Epidermal melanocyte (primary cell): Measurements from ENCODE around the gene WDR44.
"Not testable (repeated sequence)": the region's sequence is repeated elsewhere in the genome, so short reads cannot be mapped to it uniquely, and the experiment has no call there.

Experiments used
- DNase-seq: peaks from one replicate; pipeline ENCODE4 v3.0.0; 2011; ENCODE audit warnings: low spot score; ENCODE audit not compliant: insufficient read length

WDR44 gene

DNA sequence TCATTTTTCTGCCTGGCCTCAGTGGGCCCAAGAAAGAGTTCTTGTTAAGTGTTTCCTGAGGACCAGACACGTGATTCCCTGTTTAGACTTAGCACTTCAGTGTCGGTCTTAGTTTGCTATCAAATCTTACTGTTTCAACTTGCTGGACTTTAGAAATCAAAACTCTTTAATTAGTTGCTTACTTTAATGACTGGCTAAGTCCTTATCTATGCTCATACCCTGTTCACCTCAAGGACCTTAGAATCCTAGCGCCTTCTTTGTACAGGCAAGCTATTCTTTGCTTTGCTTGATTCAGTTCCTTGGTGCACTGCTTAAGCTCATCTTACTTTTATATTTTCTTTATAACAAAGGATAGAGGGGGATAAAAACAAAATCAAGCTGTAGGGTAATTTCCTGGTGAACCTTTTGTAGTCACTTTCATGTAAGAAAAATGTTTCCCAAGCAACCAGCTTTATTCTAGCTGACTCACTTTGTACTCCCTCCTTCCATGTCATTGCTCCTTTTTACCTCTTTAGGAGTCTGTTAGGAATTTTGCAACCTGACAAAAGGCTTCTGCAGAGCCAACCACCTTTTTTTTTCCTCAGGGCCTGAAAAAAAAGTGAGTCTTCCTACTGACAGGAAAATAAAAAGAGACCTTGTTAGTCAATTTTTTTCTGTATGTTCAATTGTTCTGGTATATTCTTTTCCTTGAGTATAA is 14.7 kb downstream of the WDR44 start:
- no peak for DNase-seq

DNA sequence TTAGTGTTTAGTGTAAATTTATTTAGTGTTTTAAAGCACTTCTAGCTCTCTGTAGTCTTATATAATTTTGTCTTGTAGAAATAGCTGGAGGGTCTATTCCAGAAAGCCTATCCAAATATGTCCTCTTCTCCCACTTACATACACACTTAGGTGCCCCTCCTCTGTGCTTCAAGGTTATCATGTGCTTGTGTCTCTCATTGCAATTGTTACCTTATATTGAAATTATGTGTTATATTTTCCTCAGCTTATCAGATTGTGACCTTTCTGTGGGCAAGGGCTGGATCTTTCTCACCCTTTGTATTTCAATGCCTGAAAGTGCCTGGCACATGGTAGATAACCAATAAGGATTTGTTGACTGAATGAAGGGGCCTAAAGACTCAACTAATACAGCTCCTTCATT is 18.4 kb downstream of the WDR44 start:
- no peak for DNase-seq

DNA sequence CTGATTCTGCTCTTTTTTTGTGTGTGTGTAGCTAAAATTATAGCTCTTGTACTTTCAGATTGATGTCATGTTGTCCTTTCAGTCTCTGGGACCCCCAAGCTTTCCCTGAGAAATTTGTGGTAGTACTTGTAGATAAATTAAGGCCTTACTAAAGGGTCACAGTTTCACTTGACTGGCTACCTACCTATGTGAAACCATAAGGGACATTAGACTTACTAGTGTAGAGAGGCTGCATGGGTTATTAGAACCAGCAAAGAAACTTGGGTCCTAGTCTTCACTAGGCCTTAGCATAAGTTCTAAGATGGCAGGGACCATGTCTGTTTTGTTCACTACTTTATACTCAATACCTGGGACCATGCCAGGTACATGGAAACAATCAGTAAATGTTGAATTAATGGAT is 21.4 kb downstream of the WDR44 start:
- no peak for DNase-seq

DNA sequence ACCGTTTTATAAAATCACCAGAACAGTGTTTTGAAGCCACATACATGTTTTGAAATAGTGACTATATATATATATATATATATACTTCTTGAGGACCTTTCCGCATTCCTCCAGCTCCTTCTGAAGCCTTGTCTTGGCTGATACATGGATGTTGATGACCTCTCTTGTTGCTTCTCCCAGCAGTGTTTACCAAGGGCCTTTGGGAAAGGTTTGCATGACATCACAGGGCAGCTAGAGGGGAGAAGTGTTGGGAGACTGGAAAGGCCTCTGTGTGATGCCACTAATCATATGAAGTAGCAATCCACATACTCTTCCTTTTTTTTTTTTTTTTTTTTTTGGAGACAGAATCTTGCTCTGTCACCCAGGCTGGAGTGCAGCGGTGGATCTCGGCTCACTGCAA is 22.5 kb downstream of the WDR44 start:
- no peak for DNase-seq

DNA sequence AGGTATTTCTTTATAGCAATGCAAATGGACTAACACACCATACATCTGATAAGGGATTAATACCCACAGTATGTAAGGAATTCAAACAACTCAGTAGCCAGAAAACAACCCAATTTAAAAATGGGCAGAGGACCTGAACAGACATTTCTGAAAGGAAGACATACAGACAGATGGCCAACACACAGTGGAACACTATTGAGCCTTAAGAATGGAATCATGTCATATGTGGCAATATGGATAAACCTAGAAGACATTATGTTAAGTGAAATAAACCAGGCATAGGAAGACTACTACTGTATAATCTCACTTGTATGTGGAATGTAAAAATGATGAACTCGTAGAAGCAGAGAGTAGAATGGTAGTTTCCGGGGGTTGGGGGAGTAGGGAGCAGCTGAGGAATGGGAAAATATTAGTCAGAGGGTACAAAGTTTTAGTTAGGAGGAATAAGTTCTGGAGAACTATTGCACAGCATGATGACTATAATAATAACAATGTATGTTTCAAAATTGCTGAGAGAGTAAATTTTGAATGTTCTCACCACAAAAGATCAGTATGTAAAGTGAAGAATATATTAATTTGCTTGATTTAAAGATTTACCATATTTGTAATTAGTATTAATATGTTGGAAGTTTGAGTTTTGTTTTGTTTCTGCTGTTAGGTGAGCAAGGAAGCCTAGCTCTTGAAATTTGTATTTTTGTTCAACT is 25.2 kb downstream of the WDR44 start:
- DNase-seq = no peak

DNA sequence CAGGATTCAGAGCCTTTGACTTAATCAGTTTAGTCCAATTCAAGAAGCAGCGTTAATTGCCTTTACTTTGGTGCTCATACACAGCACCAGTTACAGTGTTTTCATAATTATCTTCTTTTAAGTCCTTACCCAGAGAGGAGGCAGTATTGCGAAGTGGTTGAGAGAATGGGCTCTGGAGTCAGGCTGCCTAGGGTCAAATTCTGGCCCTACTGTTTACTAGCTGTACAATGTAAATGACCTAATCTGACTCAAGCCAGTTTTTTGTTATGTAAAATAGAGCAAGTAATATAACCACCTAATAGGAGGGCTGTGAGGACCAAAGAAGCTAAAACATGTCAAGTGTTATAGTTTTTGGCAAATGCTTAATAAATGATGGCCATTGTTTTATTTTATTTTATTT is 27.6 kb downstream of the WDR44 start:
- no peak for DNase-seq

DNA sequence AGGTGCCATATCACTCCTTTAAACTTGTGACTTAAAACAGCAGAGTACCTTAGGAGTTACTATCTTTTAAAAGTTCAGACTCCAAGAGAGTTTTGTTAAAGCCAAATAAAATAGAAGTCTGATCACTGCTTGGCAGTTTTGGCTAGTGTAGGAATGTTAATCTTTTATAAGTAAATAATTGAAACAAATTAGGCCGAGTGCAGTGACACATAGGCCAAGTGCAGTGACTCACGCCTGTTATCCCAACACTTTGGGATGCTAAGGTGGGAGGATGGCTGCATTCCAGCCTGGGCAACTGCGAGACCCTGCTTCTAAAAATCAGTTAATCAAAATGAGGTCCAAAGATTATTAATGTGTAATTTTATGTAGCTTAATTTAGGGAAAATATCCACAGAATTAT is 37.2 kb downstream of the WDR44 start:
- DNase-seq = no peak

DNA sequence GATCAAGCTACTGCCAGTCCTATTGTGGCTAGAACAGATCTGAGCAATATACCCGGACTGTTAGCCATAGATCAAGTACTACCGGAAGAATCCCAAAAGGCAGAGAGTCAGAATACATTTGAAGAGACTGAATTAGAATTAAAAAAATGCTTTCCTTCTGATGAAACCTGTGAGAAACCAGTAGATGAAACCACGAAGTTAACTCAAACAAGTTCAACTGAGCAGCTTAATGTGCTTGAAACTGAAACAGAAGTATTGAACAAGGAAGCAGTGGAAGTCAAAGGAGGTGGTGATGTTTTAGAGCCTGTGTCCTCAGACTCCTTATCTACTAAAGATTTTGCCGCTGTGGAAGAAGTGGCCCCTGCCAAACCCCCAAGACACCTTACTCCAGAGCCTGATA is 46.8 kb downstream of the WDR44 start:
- DNase-seq = no peak

DNA sequence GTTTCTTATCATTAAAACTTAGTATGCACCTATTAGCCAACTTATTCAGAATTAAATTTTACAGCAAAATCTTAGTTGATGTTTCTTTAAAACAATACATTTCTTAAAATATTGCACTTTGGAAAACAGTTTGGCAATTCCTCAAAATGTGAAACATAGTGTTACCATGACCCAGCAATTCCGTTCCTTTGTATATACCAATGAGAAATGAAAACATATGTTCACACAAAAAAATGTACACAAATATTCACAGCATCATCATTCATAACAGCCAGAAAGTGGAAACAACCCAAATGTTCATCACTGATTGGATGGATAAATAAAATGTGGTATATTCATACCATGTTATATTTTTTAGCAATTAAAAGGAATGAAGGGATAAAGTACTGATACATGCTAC is 50.2 kb downstream of the WDR44 start:
- DNase-seq = no peak

DNA sequence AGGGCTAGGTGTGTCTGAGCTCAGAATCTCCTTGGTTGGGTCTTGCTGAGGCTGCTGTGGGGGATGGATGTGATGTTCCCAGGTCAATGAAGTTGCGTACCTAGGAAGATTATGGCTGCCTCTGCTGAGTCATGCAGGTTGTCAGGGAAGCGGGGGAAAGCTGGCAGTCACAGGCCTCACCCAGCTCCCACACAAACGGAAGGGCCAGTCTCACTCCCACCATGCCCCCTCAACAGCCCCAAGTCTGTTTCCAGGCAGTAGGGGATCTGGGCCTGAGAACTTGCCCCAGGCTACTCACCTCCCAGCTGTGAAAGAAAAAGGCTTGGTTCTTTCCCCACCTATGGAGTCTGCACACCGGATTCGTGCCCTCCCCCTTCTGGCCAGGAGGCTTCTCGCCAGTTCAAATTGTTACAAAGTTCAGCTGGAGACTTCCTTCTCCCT is 72.9 kb downstream of the WDR44 start:
- no peak for DNase-seq

DNA sequence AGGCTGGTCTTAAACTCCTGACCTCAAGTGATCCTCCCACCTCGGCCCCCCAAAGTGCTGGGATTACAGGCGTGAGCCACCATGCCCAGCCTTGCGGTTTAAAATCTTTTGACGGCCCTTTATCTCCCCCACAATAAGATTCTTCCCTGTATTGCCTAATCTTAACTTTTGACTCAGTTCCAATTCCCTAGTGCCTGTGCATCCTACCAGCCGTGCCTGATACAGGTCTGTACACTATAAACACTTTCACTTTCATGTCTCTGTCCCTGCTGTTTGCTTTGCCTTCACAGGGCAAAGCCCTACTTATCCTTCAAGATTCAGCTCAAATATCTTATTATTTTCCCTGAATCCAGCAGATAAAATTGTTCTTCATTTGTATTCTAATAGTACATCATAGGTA is 74.6 kb downstream of the WDR44 start:
- no peak for DNase-seq

DNA sequence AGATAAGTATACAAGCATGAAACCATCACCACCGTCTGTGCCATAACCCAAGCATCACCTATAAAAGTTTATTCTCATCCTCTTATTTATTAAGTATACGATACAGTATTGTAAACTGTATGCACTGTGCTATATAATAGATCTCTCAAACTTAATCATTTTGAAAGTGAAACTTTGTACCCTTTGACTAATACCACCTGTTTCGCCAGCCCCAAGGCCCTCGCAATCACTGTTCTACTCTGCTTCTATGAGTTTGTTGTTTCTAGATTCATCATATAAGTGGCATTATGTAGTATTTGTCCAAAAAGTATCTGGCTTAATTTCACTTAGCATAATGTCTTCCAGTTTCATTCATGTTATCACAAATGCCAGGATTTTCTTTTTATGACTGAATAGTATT is 77.7 kb downstream of the WDR44 start:
- no peak for DNase-seq

DNA sequence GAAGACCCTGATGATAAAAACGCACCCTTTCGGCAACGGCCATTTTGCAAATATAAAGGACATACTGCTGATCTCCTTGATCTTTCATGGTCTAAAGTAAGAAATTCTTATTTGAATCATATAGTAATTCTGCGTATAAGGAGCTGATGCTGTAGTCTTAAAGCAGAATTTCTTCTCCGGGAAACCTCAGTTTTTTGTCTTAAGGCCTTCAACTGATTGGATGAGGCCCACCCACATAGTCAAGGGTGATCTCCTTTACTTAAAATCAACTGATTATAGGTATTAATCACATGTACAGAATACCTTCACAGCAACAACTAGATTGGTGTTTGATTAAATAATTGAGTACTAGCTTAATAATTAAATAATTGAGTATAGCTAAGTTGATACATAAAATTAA is 86.9 kb downstream of the WDR44 start:
- no peak for DNase-seq

DNA sequence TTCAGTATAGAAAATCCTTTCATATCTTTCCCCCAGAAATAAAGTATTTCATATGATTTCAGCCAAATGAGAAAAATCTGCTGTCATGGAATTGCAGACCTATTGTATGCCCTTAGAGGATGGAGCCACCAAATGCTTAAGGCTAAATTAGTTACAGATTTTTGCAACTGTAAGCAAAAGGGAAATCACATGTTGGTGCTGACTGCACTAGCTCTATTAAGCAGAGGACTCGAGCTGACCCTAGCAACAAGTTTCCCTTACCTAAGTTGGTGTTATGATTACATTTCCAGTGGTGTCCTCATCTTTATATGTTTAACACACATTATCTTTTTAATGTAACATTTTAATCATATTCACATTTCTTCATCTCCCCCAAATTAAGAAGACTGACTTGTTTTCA is 91.4 kb downstream of the WDR44 start:
- no peak for DNase-seq

DNA sequence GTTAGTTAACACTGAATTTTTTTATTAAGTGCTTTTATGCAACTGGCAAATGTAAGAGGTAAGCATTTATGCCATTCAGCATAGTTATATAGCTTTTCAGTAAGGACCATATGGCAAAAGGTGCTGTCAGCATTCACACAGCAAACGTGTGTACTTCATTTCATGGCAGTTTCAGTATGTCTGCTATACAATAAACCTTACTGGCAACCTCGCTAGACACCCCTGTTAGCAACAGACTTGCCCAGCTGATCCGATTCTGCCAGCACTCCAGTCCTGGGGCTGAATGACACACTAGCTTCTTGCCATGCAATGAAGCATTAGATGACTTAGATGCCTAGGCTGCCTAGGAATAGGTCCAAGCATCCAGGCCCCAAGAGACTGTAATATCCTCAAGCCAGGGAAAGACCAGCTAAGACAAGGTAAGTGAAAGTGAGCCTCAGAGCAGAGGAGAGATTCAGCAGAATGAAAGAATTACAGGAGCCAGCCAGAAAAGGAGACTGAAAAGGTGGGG is 102.4 kb downstream of the WDR44 start:
- DNase-seq = no peak

DNA sequence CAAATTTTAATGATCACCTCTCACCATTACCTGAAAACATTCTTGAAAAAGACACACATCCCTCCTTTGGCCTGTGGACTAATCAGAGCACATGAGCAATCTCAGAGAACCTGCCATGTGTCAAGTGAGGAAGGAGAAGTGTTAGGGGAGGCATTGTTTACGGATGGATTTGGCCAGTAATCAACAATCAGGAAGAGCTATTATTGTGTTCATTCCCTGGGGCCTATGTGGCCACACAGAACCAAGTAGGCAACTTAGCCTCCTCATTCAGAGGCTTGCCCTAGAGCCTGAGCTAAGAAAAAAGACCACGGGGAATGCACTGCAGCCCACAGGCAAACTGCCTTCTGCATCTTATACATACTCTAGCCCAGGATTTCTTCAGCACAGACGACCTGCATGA is 109.1 kb downstream of the WDR44 start:
- no peak for DNase-seq

DNA sequence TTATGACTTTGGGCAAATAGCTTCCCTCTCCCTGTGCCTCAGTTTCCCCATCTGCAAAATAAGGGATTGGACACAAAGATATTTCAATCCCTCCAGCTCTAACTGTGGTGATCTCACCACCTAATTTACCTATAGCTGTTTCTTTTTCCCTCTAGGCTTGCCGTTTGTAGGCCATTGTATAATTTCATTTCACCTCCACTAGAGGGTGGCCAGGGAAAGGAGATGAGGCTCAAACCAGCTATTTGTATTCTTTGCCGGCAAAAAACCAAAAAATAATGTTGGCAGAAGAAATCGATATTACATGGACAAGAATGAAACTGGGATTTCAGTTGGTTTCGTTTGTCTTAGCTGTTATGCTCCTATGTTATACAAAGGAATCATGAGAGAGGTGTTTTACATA is 113.6 kb downstream of the WDR44 start:
- DNase-seq = peak; percentile 17

DNA sequence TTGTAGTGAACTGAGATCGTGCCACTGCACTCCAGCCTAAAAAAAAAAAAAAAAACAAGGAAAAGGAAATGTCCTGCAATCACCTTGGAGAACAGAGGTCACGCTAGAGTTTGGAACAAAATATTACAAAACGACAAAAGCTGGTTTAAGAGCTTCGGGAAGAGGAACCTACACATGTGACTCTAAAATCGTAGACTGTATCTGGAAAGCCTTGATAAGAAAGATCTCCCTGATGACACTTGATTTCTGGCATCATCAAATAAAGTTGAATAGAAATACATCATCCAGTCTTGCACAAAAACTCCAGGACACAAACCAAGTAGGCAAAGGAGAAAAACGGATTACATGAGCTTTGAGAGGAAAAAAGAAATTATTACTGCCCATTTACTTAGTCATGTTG is 118.6 kb downstream of the WDR44 start:
- DNase-seq = no peak

DNA sequence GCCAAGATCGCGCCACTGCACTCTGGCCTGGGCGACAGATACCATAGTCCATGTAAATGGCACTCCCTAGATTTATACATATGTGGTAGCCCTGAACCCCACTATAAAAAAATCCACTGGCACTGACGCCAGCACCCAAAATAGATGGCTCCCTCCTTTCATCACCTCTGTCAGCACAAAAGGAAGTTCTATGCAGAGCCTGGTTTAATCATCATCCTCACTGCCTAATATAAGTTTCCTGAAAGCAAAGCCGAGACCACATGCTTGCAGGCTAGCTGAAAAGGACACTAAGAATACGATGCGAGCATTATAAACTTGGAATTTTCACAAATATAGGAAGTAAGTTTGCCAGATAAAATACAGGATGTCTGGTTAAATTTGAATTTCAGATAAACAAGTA is 122.2 kb downstream of the WDR44 start:
- no peak for DNase-seq

DNA sequence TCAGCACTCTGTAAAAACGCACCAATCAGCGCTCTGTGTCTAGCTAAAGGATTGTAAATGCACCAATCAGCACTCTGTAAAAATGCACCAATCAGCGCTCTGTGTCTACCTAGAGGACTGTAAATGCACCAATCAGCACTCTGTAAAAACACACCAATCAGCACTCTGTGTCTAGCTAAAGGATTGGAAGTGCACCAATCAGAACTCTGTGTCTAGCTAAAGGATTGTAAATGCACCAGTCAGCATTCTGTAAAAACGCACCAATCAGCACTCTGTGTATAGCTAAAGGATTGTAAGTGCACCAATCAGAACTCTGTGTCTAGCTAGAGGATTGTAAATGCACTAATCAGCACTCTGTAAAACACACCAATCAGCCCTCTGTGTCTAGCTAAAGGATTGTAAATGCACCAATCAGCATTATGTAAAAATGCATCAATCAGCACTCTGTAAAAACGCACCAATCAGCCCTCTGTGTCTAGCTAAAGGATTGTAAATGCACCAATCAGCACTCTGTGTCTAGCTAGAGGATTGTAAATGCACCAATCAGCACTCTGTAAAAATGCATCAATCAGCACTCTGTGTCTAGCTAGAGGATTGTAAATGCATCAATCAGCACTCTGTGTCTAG is 124.9 kb downstream of the WDR44 start:
- DNase-seq = not testable (repeated sequence)

DNA sequence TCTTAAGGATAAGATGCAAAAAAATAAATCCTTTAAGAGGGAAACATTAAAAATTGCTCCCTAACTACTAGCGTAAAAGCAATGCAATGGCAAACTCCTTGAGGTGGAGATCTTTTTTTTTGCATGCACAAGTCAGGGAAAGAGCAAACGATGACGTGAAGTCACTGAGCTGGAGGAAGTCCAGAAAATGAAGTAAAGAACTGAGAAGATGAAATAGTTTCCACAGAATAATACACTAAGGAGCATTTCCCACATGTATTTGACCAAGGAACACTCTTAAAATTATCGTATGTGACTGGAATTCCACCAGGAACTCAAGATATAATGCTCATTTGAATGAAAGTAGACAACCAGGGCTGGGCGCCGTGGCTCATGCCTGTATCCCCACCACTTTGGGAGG is 128.7 kb downstream of the WDR44 start:
- no peak for DNase-seq

DNA sequence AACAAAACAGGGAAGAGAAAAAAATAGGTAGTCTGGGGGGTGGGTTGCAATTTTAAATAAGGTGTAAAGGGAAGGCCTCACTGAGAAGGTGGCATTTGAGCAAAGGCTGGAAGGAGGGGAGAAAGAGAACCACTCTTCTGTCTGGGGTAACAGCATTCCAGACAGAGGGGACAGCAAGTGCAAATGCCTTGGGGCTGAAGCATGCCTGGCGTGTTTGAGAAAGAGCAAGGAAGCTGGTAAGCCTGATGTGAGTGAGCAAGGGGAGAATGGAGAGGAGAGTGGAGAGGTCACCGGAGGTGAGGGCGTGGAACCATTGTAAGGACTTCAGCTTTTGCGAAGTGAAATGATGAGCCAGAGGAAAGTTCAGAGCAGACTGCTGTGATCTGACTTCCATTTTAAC is 130.0 kb downstream of the WDR44 start:
- DNase-seq = no peak

DNA sequence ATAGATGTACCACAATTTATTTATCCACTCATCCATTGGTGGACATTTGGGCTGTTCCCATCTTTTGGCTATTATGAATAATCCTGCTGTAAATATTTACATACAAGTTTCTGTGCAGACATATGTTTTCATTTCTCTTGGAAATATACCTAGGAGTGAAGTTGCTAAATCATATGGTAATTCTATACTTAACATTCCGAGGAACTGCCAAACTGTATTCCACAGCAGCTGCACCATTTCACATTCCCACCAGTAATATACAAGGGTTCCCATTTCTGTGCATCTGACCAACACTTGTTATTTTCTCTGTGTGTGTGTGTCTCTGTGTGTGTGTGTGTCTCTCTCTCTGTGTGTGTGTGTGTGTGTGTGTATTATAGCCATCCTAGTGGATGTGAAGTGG is 134.3 kb downstream of the WDR44 start:
- no peak for DNase-seq
